GM19467 (cell line): Measurements from ENCODE around the gene KLHL25.

Experiments
- ATAC-seq: cut with Tn5 transposase; IDR thresholded peaks from one replicate; pipeline ENCODE4 v1.9.1; 2021; ENCODE audit warnings: mild to moderate bottlenecking, moderate library complexity; ENCODE audit not compliant: unreplicated experiment

KLHL25 gene

GRCh38 chr15:85762039-85762755, 32.5 kb downstream of the KLHL25 start:
- ATAC-seq = no peak

- no peak for ATAC-seq
Observed at GRCh38 chr15:85761635-85762034, 33.1 kb downstream of the KLHL25 start.

GRCh38 chr15:85760531-85761371, 34.0 kb downstream of the KLHL25 start:
- no peak for ATAC-seq

DNA sequence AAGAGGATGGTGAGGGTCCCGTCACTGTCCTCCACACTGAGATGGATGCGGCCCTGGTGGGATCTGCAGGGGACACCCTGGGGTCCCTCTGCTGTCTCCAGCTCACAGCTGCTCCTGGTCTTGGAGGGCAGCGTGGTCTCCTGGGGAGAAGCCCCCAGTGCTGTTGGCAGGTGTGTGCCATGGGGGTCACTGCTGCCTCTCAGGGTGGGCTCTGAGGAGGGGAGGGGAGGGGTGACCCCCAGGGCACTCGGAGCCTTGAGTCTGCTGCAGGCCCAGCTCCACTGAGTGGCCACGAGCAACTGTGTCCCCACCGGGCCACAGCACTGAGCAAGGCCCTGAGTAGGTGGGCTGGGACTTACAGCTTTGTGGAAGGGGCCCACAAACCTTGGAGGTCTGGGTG, 34.7 kb downstream of the KLHL25 start:
- ATAC-seq = no peak

GRCh38 chr15:85759376-85759775, 35.3 kb downstream of the KLHL25 start:
- no peak for ATAC-seq

- no peak for ATAC-seq
Observed at GRCh38 chr15:85758655-85758978, 36.1 kb downstream of the KLHL25 start.

DNA sequence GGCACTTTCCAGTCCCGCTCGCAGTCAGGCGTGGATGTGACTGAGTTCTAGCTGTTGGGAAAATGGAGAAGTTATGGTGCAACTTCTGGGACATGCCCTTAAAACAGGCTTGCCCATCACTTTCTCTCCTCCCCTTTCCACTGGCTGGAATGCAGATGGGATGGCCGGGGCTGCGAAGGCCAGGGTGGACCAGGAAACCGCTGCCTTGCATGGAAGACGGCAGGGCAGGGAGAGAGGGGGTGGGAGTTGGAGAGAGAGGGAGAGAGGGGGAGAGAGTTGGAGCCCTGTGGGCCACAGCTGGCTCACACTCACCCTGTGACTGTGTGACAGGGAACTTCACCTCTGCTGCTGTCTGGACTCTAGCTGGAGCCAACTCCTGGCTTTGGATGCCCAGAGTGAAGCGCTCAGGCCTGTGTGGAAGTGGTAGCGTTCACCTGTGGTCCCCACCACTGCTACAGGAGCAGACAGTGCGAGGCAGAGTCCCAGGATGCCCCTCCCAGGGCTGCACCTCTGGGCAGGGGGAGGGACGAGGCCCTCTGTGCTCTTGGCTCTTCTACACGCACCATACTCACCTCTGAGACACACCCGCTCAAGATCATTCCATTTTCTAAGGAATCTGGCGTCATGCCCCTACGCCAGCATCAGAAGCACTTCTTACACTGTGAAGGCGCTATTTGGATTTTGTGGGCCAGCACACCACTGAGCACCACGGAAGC, 36.6 kb downstream of the KLHL25 start:
- no peak for ATAC-seq

- ATAC-seq = no peak
Observed at GRCh38 chr15:85757073-85757938, 37.4 kb downstream of the KLHL25 start.

GRCh38 chr15:85756411-85757072, 38.2 kb downstream of the KLHL25 start:
- no peak for ATAC-seq

GRCh38 chr15:85755942-85756341, 38.8 kb downstream of the KLHL25 start:
- no peak for ATAC-seq

DNA sequence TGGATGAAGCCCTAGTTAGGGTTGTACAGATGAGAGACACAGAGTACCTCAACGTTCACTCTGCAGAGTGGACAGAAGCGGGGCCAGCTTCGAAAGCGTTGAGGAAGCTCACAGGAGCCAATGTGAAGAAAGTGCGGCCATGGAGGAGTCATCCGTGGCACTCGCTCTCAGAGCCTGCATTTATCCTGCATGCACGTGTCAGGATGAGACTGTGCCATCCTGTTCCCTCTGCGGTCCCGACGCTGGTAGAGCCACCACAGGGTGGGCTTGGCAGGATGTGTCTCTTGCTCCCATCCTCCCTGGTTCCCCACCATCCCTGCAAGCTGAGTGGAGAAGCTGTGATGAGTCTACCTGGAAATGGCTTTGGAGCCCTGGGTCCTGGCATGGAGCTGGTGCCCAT, 39.3 kb downstream of the KLHL25 start:
- no peak for ATAC-seq

GRCh38 chr15:85754989-85755388, 39.7 kb downstream of the KLHL25 start:
- no peak for ATAC-seq

DNA sequence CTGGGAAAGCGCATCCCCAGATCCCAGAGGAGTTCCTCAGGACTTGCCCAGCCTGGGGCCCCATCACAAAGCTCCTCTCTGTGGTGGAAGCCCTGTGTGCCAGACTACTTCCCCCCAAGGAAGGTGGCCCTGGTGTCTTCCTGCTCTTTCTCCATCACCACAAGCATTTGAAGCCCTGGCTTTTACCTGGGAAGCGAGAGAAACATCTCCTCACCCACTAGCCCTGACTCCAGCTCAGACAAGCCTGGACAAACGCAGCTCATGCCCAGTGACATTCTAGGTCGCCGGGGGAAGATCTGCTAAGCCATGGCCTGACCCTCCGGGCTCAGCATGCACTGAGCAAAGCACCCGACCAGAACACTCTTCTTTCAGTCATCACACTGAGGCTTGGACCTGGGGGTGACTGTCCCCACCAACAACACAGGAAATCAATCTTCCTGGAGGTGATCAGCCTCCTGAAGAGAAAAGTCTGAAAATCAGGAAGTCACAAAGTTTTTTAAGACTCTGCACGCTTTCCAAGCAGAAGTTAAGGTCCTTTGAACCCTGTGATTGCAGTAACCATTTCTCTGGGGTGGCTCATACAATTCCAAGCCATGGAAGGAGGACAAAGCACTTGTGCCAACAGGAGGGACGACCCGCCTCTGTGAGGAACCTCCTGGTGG, 40.8 kb downstream of the KLHL25 start:
- no peak for ATAC-seq

DNA sequence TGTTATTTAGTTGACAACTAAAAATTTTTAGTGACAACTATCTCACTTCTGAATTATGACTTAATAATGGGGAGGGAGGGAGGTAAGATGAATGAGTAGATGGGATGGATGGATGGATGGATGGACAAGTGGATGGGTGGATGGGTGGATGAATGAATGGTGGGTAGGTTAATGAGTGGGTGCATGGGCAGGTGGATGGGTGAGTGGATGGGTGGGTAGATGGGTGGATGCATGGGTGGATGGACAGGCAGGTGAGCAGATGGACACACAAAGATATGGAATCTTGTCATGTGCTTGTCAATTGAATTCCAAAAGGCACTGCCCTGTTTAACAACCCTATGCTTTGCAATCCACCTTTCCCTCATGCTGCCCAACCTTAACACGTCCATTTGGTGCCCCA, 41.5 kb downstream of the KLHL25 start:
- no peak for ATAC-seq

DNA sequence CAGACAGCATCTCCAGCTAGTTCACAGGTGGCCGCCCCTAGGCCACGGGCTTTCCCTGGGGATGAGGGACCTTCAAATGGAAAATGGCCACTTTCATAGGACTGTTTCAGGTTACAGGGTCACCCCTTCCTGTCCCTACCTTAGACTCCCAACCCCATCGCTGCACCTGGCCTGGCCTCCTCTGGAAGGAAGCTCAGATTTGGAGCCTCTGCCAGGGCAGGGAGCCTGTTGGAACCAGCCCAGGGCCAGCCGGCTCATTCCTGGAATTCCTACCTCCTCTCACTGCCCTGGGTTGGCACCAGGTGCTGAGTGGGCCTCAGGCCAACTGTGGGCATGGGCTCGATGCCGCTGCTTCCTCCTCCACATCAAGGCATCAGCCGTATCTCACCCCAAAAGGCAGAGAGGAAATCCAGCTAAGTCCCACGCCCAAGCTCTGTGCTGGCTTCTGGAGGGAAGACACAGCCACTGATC, 42.2 kb downstream of the KLHL25 start:
- ATAC-seq = no peak

DNA sequence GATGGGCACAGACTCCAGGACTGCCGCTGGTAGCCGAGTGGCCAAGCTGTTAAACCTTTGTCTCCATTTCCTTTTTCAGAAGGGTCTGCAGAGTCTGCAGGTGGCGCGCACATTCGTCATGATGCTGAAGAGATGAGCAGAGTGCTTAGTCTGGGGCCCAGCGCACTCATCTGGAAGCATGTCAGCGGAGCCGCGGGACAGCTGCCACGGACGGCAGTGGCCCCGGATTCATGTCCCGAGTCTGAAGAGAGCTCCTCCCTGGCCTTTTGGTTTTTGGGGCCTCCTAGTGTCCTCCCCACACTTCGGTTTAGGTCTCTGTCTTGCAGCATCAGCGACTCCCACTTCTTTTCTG, 42.6 kb downstream of the KLHL25 start:
- ATAC-seq = no peak

- ATAC-seq = no peak
Observed at GRCh38 chr15:85751291-85752123, 43.2 kb downstream of the KLHL25 start.

DNA sequence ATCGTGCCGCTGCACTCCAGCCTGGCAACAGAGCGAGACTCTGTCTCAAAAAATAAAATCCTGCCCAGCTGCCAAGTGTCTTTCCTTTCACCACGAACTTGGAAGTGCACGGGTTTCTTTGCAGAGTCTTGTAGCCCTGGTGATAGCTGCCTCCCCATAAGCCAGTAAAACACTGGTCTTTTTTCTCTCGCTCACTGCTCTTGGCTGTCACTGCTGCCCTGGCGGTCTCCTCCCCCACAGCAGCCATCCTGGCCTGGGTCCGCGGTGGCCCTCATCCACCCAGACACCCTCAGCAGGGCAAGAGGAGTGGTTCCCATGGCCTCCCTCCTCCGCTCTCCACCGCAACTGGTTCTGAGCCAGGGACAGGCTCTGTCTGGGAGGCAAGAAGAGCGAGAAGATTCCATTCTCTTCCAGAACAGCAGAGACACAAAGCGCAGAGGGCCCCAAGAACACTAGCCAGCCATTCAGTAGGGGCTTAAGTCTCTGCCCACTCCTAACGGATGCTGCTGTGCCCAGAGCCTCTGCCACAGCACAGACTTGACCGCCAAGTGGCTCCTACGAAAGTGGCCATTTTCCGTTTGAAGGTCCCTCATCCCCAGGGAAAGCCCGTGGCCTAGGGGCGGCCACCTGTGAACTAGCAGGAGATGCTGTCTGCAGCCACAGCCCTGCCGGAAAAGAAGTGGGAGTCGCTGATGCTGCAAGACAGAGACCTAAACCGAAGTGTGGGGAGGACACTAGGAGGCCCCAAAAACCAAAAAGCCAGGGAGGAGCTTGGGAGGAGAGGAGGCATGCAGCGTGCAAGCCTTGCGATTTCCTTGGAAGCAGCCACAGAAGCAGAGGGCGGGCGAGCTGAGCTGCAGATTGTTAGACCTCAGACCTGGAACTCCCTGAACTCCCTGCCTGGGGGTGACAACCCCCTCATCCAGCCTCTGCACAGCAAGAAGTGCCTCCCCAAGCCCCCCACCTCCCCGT, 44.1 kb downstream of the KLHL25 start:
- ATAC-seq = no peak
